Mesothelial cell of epicardium (in vitro differentiated cells): ENCODE results near the gene GGT7. TPM values are rescaled to one million over a fixed set of nuclear protein-coding genes. Genes with fewer than 3 reads are reported as not detected.

Source experiments
- DNase-seq, 2 experiments: peaks; one replicate each; pipeline ENCODE4 v3.0.0; 2021; ENCODE audit warnings: low spot score in 2 of 2; ENCODE audit not compliant: unreplicated experiment in 2 of 2
- H3K27ac Mint-ChIP-seq: 2 replicates; pipeline ENCODE4 v1.8.0; 2021; ENCODE audit warnings: mixed read lengths
- H3K27me3 Mint-ChIP-seq: 2 replicates; pipeline ENCODE4 v1.8.0; 2021; ENCODE audit warnings: low read depth, mixed read lengths
- H3K36me3 Mint-ChIP-seq: 2 replicates; pipeline ENCODE4 v1.8.0; 2021; ENCODE audit warnings: mixed read lengths
- H3K4me1 Mint-ChIP-seq: 2 replicates; pipeline ENCODE4 v1.8.0; 2021; ENCODE audit warnings: mixed read lengths
- H3K4me3 Mint-ChIP-seq: 2 replicates; pipeline ENCODE4 v1.8.0; 2021; ENCODE audit warnings: mild to moderate bottlenecking, moderate library complexity, mixed read lengths
- H3K9me3 Mint-ChIP-seq: 2 replicates; pipeline ENCODE4 v1.8.0; 2021; ENCODE audit warnings: mixed read lengths
- total RNA-seq: library from RNA; stranded (reverse); gene quantifications from 3 replicates; pipeline ENCODE4 v1.2.1, GENCODE V29; 2021
- TF ChIP-seq, protein P1 (sequence below): fragments of 200-600 bp; sonication (generic); IDR thresholded peaks from one replicate; pipeline ENCODE4 v1.5.0; 2021; ENCODE audit warnings: antibody characterized with exemption; ENCODE audit not compliant: unreplicated experiment

The GGT7 gene
- total RNA-seq, 1 donor from 2014 or later = 35.9 TPM

DNA sequence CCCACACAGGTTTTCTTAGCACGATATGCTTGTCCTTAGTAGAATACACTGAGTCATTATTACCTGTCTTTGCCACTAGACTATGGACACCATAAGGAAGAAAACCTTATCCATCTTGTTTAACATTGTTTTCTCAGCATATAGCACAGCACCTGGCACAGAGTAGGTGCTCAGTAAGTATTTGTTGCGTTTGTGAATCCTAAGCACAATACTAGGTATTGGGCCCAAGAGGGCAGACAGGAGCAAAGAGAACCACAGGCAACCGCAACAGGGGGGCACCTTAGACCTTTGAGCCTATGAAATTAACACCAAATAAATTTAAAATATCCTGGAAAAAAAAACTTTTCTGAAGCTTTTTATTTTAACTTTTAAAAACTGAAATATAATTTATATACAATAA, 43.5 kb downstream of the GGT7 start:
- Mint-ChIP-seq H3K4me1 (peaks cover 8% of the 10 kb centered on the region), H3K9me3 (no peaks in the 10 kb centered on the region), H3K27me3 (peaks cover 13% of the 10 kb centered on the region), H3K27ac (no peak overlapping the region), H3K36me3 (no peaks in the 10 kb centered on the region), H3K4me3 (no peak overlapping the region)
- DNase-seq = no peak
- TF ChIP-seq, protein P1, sequence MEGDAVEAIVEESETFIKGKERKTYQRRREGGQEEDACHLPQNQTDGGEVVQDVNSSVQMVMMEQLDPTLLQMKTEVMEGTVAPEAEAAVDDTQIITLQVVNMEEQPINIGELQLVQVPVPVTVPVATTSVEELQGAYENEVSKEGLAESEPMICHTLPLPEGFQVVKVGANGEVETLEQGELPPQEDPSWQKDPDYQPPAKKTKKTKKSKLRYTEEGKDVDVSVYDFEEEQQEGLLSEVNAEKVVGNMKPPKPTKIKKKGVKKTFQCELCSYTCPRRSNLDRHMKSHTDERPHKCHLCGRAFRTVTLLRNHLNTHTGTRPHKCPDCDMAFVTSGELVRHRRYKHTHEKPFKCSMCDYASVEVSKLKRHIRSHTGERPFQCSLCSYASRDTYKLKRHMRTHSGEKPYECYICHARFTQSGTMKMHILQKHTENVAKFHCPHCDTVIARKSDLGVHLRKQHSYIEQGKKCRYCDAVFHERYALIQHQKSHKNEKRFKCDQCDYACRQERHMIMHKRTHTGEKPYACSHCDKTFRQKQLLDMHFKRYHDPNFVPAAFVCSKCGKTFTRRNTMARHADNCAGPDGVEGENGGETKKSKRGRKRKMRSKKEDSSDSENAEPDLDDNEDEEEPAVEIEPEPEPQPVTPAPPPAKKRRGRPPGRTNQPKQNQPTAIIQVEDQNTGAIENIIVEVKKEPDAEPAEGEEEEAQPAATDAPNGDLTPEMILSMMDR = no peak

DNA sequence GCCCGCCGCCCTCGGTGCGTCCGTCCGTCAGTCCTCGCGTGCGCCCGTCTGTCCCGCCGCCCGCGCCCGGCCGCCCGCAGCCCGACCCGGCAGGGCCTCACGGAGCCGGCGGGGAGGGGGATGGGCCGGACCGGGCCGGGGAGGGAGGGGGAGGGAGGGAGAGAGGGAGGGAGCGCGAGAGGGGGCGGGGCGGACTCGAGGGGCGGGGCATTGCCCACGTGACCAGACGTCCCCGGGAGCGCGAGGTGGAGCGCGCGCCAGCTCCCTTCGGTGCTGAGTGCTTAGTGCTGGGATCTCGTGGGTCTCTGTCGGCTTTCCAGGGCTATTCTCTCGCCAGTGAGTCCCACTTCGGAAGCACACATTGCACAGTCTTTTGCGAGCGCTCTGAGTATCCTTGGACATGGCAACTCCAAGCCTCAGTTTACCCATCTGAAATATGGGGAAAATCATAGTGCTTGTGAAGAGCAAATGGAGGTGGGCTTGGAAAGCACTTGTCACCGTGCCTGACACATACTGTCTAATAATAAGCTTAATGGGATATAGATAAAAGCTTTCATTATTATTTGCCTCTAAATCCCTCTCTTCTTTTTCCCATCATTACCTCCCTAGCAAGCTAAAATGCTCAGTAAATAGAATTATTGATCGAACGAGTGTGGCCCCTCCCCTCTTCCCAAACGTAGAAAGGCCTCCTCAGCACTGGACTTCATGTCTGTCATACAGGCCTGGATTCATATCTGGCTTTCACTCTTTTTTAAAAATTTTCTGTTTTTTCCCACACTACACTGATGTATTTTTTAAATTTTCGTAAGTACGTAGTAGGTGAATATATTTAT, 46.9 kb downstream of the GGT7 start, which contains the start of gene NCOA6:
NCOA6 (minus strand) TSS at position 122 of the 833 bp plus-strand sequence. CDS start 43,296 bp downstream, outside the sequence.
- Mint-ChIP-seq H3K9me3 (no peaks in the 10 kb centered on the region), H3K36me3 (no peaks in the 10 kb centered on the region), H3K4me1 (peaks cover 26% of the 10 kb centered on the region), H3K27me3 (no peaks in the 10 kb centered on the region), H3K27ac (peak within 1 kb of the TSS; percentile 97), H3K4me3 (peak within 1 kb of the TSS; percentile 94)
- DNase-seq = peak; percentile 80
- TF ChIP-seq, protein P1 = no peak

DNA sequence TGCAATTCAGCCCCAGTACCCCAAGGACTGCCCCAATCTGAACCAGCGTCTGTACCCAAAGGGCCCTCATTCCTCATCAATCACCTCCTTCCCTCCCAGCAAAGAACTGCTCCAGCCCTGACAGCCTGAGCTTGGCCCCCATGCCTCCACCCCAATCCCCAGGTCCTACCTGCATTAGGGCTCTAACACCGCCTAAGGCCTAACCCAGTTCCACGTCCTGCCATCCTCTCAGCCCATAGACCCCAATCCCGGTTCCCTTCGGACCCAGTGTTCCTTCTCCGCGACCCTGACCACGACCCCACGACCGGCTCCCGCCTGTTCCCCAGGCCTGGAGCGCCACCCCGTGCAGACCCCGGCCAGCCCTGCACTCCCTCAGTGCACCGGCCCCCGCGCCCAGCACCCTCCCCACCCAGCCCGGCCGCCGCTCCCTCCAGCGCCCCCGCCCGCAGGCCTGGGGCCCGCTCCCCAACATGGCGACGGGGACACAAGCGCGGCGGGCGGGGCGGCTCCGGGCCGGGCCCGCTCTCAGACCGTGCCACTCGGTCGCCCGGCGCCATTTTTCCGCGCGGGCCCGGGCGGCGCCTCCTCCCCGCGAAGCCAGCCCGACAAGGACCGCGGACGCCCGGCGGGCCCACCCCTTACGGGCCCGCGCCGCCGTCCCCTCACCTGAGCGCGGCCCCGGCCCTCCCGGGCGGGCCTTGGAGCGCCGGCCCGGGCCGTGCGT, 47.7 kb downstream of the GGT7 start:
- Mint-ChIP-seq H3K4me3 (peak overlapping the region; percentile 94), H3K27me3 (no peaks in the 10 kb centered on the region), H3K4me1 (peaks cover 26% of the 10 kb centered on the region), H3K9me3 (no peaks in the 10 kb centered on the region), H3K27ac (peak overlapping the region; percentile 97), H3K36me3 (no peaks in the 10 kb centered on the region)
- peak; percentile 53 to 73 for DNase-seq
- TF ChIP-seq, protein P1 = no peak

DNA sequence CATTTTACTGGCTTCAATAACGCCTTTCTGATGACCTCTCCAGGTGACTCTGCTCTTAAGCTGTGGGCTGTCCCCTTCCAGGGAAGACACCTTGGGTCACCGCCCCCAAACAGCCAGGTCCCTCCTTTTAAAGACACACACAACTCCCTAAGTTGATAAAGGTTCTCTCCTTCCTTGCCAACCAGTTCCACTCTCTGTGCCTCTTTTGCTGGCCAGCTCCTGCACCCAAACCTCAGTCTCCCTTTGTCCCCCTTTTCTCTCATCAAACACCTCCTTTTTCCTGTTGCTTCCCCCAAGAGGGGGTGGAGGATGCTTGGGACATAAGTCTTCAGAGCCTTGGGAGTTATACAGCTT, 48.2 kb downstream of the GGT7 start:
- Mint-ChIP-seq H3K36me3 (no peaks in the 10 kb centered on the region), H3K4me3 (peak overlapping the region; percentile 94), H3K9me3 (no peaks in the 10 kb centered on the region), H3K27me3 (no peaks in the 10 kb centered on the region), H3K27ac (peak overlapping the region; percentile 97), H3K4me1 (peaks cover 26% of the 10 kb centered on the region)
- TF ChIP-seq, protein P1 = no peak
- DNase-seq = no peak

DNA sequence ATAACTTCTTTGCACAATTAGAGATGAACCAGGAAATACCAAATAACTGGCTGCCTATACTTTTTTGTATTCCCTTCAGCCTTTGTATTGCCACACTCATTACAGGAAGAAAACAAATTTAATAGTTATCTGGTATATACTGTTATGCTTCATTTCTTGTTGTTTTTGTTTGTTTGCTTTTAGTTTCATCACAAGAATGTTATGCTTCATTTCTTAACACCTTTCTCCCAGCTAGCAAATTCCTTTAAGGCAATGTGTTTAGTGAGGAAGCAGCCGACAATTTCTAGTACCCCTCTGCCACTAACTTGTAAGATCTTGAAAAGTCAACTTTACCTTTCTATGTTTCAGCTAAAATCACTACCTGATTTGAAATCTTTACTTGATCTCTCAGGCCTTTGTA, 48.6 kb downstream of the GGT7 start:
- Mint-ChIP-seq H3K9me3 (no peaks in the 10 kb centered on the region), H3K4me3 (peak overlapping the region; percentile 94), H3K36me3 (no peaks in the 10 kb centered on the region), H3K27ac (peak overlapping the region; percentile 97), H3K4me1 (peaks cover 26% of the 10 kb centered on the region), H3K27me3 (no peaks in the 10 kb centered on the region)
- no peak for DNase-seq
- TF ChIP-seq, protein P1 = no peak
